GM06990 (cell line): Measurements from ENCODE around the gene MGAT5.

Experiments
- DNase-seq: peaks from one replicate; pipeline ENCODE4 v3.0.0-alpha.2; 2011; ENCODE audit not compliant: insufficient read length; ENCODE audit errors: extremely low read depth
- H3K27me3 ChIP-seq: replicated peaks from 2 replicates; pipeline ENCODE4 v1.6.0; 2011; ENCODE audit warnings: low read length; ENCODE audit not compliant: control insufficient read depth, insufficient read depth
- H3K36me3 ChIP-seq: 2 replicates; pipeline ENCODE4 v1.5.1; 2011; ENCODE audit warnings: low read length; ENCODE audit not compliant: control insufficient read depth, insufficient read depth
- H3K4me3 ChIP-seq: replicated peaks from 2 replicates; pipeline ENCODE4 v1.5.1; 2011; ENCODE audit warnings: low read depth, mild to moderate bottlenecking, control low read depth, low read length
- TF ChIP-seq, protein P1 (sequence below): IDR thresholded peaks from 2 replicates; pipeline ENCODE4 v1.5.1; 2011; ENCODE audit warnings: low read length, control low read depth, mild to moderate bottlenecking, inconsistent platforms; ENCODE audit not compliant: insufficient read depth, poor library complexity, severe bottlenecking

Gene MGAT5

DNA sequence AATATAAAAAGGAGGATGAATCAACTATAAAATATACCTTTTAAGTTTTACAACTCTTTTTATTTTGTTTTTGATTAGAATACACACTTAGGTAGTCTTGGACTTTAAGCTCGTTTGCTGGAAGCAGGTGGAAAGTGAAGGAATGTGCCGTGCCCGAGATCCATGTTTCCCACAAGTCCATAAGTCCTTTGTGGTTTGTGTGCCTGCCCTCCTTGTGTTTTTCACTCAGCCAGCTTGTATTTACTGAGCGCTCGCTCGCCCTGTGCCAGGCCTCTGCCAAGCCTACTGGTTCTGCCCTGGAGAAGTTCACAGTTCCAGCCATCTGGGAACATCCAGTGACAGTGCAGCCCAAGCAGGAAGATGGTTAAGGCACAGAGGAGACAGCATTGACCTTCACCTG, 142.6 kb downstream of the MGAT5 start:
- Histone ChIP-seq H3K27me3 (no peaks in the 10 kb centered on the region), H3K4me3 (no peak overlapping the region), H3K36me3 (peaks cover 8% of the 10 kb centered on the region)
- DNase-seq = no peak
- TF ChIP-seq, protein P1, sequence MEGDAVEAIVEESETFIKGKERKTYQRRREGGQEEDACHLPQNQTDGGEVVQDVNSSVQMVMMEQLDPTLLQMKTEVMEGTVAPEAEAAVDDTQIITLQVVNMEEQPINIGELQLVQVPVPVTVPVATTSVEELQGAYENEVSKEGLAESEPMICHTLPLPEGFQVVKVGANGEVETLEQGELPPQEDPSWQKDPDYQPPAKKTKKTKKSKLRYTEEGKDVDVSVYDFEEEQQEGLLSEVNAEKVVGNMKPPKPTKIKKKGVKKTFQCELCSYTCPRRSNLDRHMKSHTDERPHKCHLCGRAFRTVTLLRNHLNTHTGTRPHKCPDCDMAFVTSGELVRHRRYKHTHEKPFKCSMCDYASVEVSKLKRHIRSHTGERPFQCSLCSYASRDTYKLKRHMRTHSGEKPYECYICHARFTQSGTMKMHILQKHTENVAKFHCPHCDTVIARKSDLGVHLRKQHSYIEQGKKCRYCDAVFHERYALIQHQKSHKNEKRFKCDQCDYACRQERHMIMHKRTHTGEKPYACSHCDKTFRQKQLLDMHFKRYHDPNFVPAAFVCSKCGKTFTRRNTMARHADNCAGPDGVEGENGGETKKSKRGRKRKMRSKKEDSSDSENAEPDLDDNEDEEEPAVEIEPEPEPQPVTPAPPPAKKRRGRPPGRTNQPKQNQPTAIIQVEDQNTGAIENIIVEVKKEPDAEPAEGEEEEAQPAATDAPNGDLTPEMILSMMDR = no peak

DNA sequence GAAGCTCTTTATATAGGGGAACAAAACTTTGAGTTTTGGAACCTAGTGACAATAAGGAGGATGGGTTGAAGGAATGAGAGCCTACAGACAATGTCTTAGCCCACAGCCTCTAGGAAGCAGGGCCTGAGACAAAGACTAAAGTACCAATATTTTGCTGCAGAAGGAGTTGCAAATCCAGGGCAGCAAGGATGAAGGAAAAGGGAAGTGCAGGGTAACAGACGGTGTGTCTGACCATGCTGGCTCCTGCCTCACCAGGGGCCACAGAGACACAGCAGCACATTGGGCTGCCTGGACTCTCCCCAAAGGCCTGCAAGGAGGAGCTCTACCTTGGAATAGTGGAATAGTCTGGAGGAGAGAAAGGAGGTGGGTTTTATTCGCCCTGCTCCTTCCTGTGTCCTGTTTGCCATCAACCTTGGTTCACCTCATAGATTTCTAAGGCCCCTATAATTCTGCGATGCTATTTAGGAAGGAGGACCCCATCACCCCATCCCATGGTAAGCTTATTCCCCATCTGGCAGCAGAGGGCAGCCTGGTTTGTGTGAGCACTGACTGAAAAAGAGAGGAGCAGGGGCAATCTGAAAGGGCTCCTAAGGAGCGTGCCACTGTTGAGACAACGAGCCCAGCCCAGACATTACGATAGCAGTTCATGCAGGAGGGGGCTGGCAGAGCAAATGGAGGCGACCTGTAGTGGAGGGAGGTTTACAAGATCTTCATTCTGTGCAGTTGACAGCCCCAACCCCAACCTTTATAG, 143.4 kb downstream of the MGAT5 start:
- TF ChIP-seq, protein P1 = no peak
- Histone ChIP-seq H3K4me3 (no peak overlapping the region), H3K36me3 (peaks cover 8% of the 10 kb centered on the region), H3K27me3 (no peaks in the 10 kb centered on the region)
- no peak for DNase-seq

DNA sequence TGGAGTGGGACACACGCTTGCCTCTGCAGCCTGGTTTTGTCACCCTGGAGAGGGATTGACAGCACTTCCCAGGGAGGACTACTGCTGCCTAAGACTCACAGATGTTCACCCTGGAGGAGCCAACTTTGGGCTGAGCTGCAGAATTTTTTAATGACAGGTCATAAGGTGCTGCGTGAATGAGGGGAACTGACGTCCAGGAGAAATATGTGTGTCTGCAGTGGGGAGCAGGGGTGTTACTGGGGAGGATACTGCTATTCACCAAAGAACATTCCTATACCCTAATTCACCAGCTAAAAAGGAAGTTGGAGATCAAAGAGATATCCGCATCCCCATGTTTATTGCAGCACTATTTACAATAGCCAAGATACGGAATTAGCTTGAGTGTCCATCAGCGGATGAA, 144.4 kb downstream of the MGAT5 start:
- TF ChIP-seq, protein P1 = no peak
- Histone ChIP-seq H3K27me3 (no peaks in the 10 kb centered on the region), H3K4me3 (no peak overlapping the region), H3K36me3 (peaks cover 5% of the 10 kb centered on the region)
- DNase-seq = no peak

DNA sequence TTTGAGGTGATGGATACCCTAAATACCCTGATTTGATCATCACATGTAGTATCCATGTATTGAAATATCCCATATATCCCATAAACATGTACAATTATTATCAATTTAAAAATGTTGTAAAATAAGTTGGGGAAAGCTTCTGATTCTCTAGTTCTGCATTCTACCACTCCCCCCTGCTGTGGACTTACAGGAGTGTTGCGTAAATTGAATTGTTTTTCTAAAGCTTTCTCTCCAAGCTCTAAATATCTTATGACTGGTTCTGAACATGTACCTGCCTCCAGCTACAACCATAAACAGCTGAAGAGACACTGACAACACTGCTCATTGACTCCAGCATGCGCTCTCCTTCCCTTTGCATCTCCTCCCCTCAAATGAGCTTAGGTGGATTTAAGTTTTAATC, 145.2 kb downstream of the MGAT5 start:
- no peaks in the 10 kb centered on the region for H3K27me3 ChIP-seq
- TF ChIP-seq, protein P1 = no peak
- no peak overlapping the region for H3K4me3 ChIP-seq
- peaks cover 7% of the 10 kb centered on the region for H3K36me3 ChIP-seq
- no peak for DNase-seq

DNA sequence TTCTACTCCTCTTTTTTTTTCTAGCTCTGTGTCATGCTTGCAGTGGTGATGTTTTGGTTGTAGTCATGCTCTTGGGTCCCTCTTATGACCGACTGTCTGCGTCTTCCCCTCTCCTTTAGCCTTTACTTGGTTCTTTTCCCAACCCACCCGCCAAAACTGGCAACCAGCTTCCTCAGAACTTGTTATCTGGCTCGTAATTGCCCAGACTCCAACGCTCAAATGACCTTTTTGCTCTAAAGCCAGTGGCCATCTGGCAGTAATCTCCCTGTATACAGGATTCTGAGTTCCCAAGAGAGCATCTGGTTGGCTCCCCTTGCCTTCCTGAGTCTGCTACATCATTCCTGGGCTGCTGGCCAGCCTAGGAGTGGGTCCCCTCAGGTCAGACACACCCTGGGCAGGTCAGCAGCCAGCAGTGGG, 147.2 kb downstream of the MGAT5 start:
- Histone ChIP-seq H3K36me3 (peaks cover 8% of the 10 kb centered on the region), H3K4me3 (no peak overlapping the region), H3K27me3 (no peaks in the 10 kb centered on the region)
- DNase-seq = no peak
- TF ChIP-seq, protein P1 = no peak
